Right lung (tissue), 10 donors: ENCODE results near the gene TMEM8B. TPM values are rescaled to one million over a fixed set of nuclear protein-coding genes. Genes with fewer than 3 reads are reported as not detected.

ENCODE experiments used
- DNase-seq, 2 donors: peaks; one replicate each; pipeline ENCODE4 v3.0.0-alpha.2; 2013
- long read RNA-seq, 8 donors: transcript quantifications; one replicate each; lab custom pipeline, GENCODE V29; 2026
- polyA plus RNA-seq, 5 donors: library from polyadenylated mRNA; unstranded; fragments of 120-200 nt; gene quantifications; one replicate each; pipeline versions ENCODE4 v1.2.1 to v1.2.3, GENCODE V29; 2013; ENCODE audit warnings: inconsistent platforms in 1 of 5, low replicate concordance in 1 of 5; ENCODE audit not compliant: insufficient read length in 5 of 5, insufficient read depth in 1 of 5

Gene TMEM8B
- polyA plus RNA-seq: 10 to 100 TPM; 21.3 to 31.5 (median 27.1) TPM
- long read RNA-seq, donor 1: 0 reads
- long read RNA-seq, donor 2: 0 reads
- long read RNA-seq, donor 3, partial matches to known transcripts: 71 of 130 reads
- long read RNA-seq, donor 3, other reads (novel, unspliced or antisense): 58 of 130 reads
- long read RNA-seq, donor 4: 0 reads
- long read RNA-seq, donor 5, full-length matches to known transcripts: 1 of 1 reads
- long read RNA-seq, donor 5, partial matches to known transcripts: 0 of 1 reads
- long read RNA-seq, donor 5, other reads (novel, unspliced or antisense): 0 of 1 reads
- long read RNA-seq, donor 6, full-length matches to known transcripts: 3 of 9 reads
- long read RNA-seq, donor 6, partial matches to known transcripts: 6 of 9 reads
- long read RNA-seq, donor 6, other reads (novel, unspliced or antisense): 0 of 9 reads
- long read RNA-seq, donor 7: 0 reads
- long read RNA-seq, donor 8: 0 reads

GRCh38 chr9:35829084-35829763 lies at the start of gene TMEM8B:
Gene TMEM8B (plus strand): TSS chr9:35829228. CDS start chr9:35829448, 220 bp downstream.
- peak; percentile 94 to 95 for DNase-seq

GRCh38 chr9:35781066-35781465 lies 48.0 kb upstream of the TMEM8B start:
- DNase-seq: no peak

GRCh38 chr9:35783418-35783817 lies 45.6 kb upstream of the TMEM8B start:
- no peak for DNase-seq

DNA sequence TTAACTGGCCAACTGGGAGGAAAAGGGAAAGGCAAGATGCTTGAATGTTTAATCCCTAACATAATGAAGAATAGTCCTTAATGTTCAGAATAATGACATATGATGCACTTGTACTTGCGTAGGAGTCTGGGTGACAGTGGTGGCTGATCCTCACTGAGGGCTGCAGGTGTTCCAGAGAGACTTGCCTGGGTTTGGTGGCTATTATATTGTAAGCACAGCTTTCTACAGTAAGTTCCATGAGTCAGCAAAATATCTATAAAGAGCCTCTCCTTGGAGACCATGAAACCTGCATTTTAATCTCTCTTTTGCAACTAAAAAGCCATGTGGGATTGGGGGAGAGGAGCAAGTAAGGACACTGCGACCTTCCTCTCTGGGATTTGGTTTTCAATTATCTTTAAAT lies 39.5 kb upstream of the TMEM8B start:
- no peak for DNase-seq

DNA sequence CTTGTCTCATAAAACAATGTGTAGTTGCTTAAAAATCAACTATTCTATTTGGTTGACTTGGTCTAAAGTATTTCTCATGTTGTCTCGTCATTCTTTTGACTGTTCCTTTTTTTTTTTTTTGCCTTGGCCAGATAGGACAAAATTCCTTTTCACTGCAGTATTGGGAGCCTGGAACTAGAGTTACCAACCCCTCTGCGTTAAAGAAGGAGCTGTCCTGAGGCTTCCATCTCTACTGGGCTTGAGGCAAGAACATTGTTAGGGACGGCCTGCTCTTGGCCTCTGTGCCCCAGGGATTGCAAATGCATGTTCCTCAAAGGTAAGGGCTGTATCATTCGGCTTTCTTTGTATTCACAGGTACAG lies 39.0 kb upstream of the TMEM8B start:
- no peak for DNase-seq

- peak; percentile 77 to 81 for DNase-seq
Observed at GRCh38 chr9:35790385-35791296, 38.4 kb upstream of the TMEM8B start.

DNA sequence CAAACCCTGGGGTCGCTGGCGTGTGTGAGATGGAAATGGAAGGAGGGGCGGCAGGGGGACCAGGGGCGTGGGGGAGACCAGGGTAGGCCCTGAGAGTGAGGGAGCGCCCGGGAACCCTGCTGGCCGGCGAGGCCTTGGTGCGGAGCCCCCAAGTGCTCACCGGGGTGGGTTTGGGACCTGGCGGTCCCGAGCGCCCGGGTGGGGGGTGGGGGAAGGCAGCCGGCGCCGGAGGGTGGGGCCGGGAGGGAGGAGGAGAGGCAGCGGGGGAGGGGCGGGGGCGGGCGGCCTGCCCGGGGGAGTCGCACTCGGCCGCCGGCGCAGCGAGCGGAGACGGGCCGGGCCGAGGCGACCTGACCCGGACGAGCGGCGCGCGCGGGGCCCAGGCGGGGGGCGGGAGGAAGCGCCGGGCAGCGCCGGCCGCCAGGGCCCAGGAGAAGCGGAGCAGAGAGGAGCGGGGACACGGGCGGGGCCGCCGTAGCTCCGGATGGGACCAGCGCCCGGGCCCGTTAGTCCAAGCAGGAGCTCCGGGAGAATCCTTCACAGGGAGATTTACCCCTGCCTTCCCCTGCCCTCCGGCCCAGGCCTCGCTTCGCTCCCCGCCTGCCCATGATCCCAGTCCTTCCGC lies 37.6 kb upstream of the TMEM8B start, which contains the start of gene NPR2:
Gene NPR2 (plus strand): TSS at position 295 of the 625 bp plus-strand sequence. CDS start 818 bp downstream, outside the sequence.
- peak; percentile 32 to 42 for DNase-seq

DNA sequence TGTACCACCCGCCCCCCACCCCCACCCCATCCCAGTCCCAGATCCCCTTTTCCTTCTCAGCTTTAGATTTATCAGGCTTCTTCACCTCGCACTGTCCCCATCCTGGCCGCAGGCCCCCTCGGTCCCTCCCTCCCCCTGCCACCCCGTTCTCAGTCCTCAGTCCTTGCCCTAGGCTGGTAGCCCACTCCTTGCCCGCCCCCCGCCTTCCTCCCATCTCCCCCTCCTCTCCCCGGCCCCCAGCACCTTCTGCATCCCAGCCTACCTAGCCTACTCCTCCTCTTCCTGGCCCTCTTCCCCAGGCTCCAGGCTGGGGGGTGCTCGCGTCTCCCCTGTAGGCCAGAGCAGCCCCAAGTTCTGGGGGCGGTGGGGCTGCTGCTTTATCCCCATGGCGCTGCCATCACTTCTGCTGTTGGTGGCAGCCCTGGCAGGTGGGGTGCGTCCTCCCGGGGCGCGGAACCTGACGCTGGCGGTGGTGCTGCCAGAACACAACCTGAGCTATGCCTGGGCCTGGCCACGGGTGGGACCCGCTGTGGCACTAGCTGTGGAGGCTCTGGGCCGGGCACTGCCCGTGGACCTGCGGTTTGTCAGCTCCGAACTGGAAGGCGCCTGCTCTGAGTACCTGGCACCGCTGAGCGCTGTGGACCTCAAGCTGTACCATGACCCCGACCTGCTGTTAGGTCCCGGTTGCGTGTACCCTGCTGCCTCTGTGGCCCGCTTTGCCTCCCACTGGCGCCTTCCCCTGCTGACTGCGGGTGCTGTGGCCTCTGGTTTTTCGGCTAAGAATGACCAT lies 36.8 kb upstream of the TMEM8B start:
- no peak for DNase-seq

GRCh38 chr9:35792826-35793225 lies 36.2 kb upstream of the TMEM8B start:
- DNase-seq: no peak

DNA sequence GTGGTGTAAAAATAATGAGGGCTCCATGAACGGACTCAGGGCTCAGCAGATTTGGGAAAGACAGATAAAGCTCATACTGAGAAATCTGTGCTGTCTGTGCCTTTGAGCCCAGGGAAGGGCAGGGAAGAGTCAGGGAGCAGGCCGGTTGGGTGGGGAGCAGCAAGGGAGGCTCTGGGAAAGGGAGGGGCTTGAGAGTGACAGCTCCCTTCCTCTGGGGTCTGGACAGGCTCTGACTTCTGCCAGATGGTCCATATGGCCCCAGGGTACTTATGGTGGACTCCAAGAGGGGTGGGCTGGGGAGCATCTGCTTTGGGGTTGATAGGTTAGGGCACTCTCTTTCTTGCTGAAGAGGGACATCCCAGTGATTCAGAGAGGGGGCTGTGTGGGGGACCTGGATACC lies 35.6 kb upstream of the TMEM8B start:
- no peak for DNase-seq

DNA sequence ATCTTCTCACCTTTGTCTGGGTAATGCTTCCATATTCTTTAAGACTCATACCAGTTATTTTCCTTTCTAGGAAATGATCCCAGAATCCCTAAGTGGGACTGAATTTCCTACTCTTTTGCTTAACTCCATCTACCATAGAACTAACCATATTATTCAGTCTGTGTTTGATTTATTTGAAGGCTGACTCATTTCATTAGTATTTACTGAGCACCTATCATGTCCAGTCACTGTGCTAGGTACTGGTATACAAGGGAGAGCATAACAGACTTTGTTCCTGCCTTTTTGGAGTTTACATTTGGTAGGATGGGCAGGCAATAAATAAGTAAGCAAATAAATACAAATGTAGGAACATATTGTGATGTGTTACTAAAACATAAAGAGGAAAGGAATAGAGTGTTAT lies 33.3 kb upstream of the TMEM8B start:
- no peak for DNase-seq

DNA sequence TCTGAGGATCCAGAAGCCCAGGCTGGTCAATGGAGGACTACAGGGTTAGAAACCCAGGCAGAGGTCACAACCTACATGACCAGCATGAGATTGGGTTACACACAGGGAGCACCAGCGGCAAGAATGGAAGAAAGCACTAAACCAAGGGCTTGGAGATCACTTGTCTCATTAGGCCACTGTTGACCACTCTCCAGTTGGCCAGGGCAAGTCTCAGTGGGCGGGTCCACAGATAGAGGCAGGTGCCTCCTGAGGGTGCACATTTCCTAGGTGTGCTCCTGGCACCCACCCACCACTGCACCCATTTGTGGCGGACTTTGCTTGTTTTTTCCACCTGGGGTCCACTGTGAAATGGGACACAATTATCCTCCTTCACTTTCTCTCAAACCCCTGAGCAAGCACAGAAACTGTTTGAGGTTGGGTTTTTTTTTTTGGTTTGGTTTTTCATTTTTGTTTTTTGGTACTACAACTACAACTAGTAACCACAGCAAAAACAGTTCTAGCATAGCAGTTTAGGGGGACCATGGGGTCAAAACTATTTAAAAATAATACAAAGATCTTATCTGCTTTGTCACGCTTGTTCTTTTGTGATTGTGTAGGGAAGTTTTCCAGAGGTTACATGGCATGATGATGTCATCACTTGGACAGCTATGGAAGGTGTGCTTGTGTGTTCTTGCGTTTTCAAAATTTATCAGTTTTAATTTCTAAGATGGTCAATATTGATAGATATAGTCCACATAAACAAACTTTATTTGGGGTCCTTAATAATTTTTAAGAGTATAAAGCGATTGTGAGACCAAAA lies 31.5 kb upstream of the TMEM8B start:
- DNase-seq: no peak

DNA sequence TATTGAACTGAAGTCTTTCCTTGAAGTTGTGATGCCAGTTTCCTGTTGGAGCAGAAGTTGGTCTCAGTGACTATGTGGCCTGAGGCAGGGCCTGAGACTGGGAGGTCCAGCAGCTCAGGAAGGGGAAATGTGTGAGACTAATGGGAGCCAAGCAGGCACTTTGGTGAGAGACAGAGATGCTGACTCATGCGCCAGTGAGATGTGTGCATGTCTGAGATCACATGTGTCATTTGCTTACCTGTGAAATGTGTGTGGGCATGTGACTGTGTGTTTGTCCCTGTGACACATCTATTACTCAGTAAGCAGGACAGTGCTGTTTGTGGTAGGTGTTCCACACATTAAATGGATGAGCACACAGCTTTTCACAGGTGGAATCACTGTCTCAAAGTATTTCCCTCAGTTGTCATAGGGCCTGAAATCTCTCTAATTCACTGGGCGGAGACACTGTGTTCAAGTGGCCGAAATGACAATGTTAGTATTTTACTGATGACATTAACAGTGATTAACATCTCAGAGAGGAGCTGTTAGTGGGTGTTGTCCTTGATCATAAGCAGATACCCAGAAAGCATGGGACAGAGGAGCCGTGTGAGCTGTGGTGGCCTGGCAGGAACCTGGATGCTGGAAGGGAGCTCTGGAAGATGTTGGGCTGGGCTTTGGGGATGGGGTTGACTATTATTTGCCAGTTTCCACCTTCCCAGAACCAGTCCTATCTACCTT lies 30.2 kb upstream of the TMEM8B start:
- no peak for DNase-seq

- no peak for DNase-seq
Observed at GRCh38 chr9:35800530-35800929, 28.5 kb upstream of the TMEM8B start.

DNA sequence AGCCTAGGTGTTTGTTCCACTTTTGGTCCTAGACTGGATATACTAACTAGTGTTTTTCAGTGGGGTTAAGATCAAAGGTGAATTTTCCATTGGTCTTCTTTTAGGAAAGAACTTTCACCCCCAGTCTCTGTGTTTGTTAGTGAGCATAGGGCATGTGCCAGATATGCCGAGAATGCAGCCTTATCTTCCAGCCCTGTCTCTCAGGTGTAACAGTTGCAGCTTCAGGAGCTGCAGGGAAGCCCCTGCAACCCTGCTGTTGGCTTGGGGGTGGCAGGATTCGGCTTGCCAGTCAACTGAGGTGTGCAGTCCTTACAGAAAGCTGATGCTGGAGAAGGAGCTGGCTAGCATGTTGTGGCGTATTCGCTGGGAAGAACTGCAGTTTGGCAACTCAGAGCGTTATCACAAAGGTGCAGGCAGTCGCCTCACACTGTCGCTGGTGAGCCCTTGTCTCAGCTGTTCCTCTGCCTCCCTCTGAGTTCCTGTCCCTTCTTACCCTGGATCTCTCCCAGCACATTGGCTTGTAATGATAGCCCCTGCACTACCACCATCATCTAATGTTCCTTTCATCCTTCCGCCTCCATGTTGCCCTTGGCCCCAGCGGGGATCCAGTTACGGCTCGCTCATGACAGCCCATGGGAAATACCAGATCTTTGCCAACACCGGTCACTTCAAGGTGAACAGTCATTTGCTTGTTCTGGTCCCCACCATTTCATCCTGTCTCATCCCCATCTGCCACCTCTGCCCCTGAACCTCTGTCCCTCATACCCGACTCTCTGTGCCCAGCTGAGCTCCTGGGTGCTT lies 27.5 kb upstream of the TMEM8B start:
- no peak for DNase-seq

GRCh38 chr9:35806101-35806500 lies 22.9 kb upstream of the TMEM8B start:
- no peak for DNase-seq

DNA sequence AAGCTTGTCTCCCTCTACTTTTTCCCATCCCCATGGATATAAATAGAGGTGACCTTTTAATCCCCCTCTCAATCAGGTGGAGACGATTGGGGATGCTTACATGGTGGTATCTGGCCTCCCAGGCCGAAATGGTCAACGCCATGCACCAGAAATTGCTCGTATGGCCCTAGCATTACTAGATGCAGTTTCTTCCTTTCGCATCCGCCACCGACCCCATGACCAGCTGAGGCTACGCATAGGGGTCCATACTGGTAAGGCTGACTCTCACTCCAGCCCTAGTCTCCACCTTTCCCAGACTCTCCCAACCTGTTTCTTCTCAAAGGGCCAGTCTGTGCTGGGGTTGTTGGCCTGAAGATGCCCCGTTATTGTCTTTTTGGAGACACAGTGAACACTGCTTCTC lies 20.6 kb upstream of the TMEM8B start:
- no peak for DNase-seq

GRCh38 chr9:35810122-35810521 lies 18.9 kb upstream of the TMEM8B start:
- no peak for DNase-seq
